GM12891 (cell line): ENCODE results near the gene IL22RA2.

ENCODE experiments used
- POLR2A ChIP-seq: IDR thresholded peaks from 2 replicates; pipeline ENCODE4 v1.6.1; 2011; ENCODE audit warnings: low read depth, low read length, control low read depth
- POLR2AphosphoS5 ChIP-seq: IDR thresholded peaks from 2 replicates; pipeline ENCODE4 v1.6.1; 2011; ENCODE audit warnings: low read depth, low read length, control low read depth
- POU2F2 ChIP-seq: IDR thresholded peaks from 2 replicates; pipeline ENCODE4 v1.6.1; 2011; ENCODE audit warnings: low read depth, mild to moderate bottlenecking, control low read depth, low read length, moderate library complexity
- SPI1 ChIP-seq: IDR thresholded peaks from 2 replicates; pipeline ENCODE4 v1.6.1; 2011; ENCODE audit warnings: low read depth, low read length, control low read depth
- TAF1 ChIP-seq: IDR thresholded peaks from 2 replicates; pipeline ENCODE4 v1.6.1; 2011; ENCODE audit warnings: low read depth, low read length, control low read depth

DNA sequence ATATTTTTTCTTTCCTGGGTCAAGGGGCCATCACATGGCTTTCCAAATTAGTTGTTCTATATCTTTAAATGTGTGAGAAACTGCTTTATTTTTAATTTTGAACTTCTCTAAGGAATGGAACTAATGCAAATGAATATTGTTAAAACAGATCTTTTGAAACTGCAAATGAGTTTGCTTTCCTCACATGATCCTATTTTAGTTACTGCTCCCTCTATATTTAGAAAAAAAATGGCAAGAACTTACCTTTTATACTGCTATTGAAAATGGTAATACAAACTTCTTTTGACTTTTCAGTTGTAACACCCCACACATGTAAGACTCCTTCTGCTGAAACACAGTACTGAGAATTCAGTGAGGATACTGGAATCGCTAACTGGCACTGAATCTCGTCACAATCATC lies 29.8 kb upstream of the IL22RA2 start:
- TF ChIP-seq POLR2A (no peak), POLR2AphosphoS5 (no peak), TAF1 (no peak), POU2F2 (no peak), SPI1 (no peak)
